Measurements from ENCODE around the gene NPLOC4. TPM values are rescaled to one million over a fixed set of nuclear protein-coding genes. Genes with fewer than 3 reads are reported as not detected.
A peak's percentile ranks its signal among the peaks of the same experiment; 100 is the strongest.

Gene NPLOC4
- total RNA-seq, 2 donors from 2014 or later = 43.8 to 63.0 TPM

GRCh38 chr17:81542431-81543338 lies 94.2 kb downstream of the NPLOC4 start:
- H3K4me1 ChIP-seq = peaks cover 17% of the 10 kb centered on the region
- ATAC-seq (no peak), DNase-seq (peak in 1 of 4 donors; percentile 5)
- intact Hi-C loops (cut with DNase I) = no loop called here
- no peak overlapping the region for H3K4me3 ChIP-seq
- H3K9me3 ChIP-seq = no peaks in the 10 kb centered on the region
- TF ChIP-seq CTCF (IDR thresholded peaks at IDR 0.05) = no peak
- TF ChIP-seq POLR2A (IDR thresholded peaks at IDR 0.05) = no peak
- peaks cover 6 to 8% of the 10 kb centered on the region in 2 donors for H3K36me3 ChIP-seq (replicated peaks in 1 of 2; ENCODE audit: insufficient read depth in 1 of 2, low read depth in 2 of 2)
- no peak overlapping the region for H3K27ac ChIP-seq
- H3K27me3 ChIP-seq = no peaks in the 10 kb centered on the region
- WGBS, 2 donors = 70 to 83% methylated on average over 2 to 15 of the region's 15 CpGs

- H3K27me3 ChIP-seq = no peaks in the 10 kb centered on the region
- no peaks in the 10 kb centered on the region for H3K9me3 ChIP-seq
- peaks cover 3 to 6% of the 10 kb centered on the region in 2 donors for H3K36me3 ChIP-seq (replicated peaks in 1 of 2; ENCODE audit: insufficient read depth in 1 of 2, low read depth in 2 of 2)
- H3K27ac ChIP-seq = no peak overlapping the region
- H3K4me3 ChIP-seq = no peak overlapping the region
- WGBS, 2 donors = 96 to 99% methylated on average over 14 of the region's 17 CpGs
- peaks cover 32% of the 10 kb centered on the region for H3K4me1 ChIP-seq
- no peak for ATAC-seq
- intact Hi-C loops (cut with DNase I) = no loop called here
- peak in 1 of 4 donors; percentile 5 for DNase-seq
- TF ChIP-seq CTCF (IDR thresholded peaks at IDR 0.05) (no peak), POLR2A (IDR thresholded peaks at IDR 0.05) (no peak)
Observed at GRCh38 chr17:81541123-81541522, 95.8 kb downstream of the NPLOC4 start.

GRCh38 chr17:81540676-81541027 lies 96.3 kb downstream of the NPLOC4 start:
- TF ChIP-seq POLR2A (IDR thresholded peaks at IDR 0.05) (no peak), CTCF (IDR thresholded peaks at IDR 0.05) (no peak)
- H3K4me1 ChIP-seq = peaks cover 36% of the 10 kb centered on the region
- H3K4me3 ChIP-seq = no peak overlapping the region
- H3K9me3 ChIP-seq = no peaks in the 10 kb centered on the region
- H3K36me3 ChIP-seq (replicated peaks in 1 of 2; ENCODE audit: insufficient read depth in 1 of 2, low read depth in 2 of 2) = peaks cover under 1 to 6% of the 10 kb centered on the region in 2 donors
- ATAC-seq (no peak), DNase-seq (peak in 2 of 4 donors; percentile 5 to 14)
- no peaks in the 10 kb centered on the region for H3K27me3 ChIP-seq
- intact Hi-C loops (cut with DNase I) = no loop called here
- H3K27ac ChIP-seq = no peak overlapping the region
- WGBS, 2 donors = 90% methylated on average over 5 to 13 of the region's 14 CpGs

GRCh38 chr17:81539961-81540675 lies 96.8 kb downstream of the NPLOC4 start:
- TF ChIP-seq POLR2A (IDR thresholded peaks at IDR 0.05) = no peak
- no peak for TF ChIP-seq CTCF (IDR thresholded peaks at IDR 0.05)
- H3K4me1 ChIP-seq = peaks cover 36% of the 10 kb centered on the region
- H3K4me3 ChIP-seq = no peak overlapping the region
- intact Hi-C loops (cut with DNase I) = no loop called here
- ATAC-seq (no peak), DNase-seq (peak in 2 of 4 donors; percentile 12 to 17)
- H3K9me3 ChIP-seq = no peaks in the 10 kb centered on the region
- no peak overlapping the region for H3K27ac ChIP-seq
- H3K27me3 ChIP-seq = no peaks in the 10 kb centered on the region
- H3K36me3 ChIP-seq (replicated peaks in 1 of 2; ENCODE audit: insufficient read depth in 1 of 2, low read depth in 2 of 2) = peaks cover 0 to 6% of the 10 kb centered on the region in 2 donors
- 95 to 97% methylated on average over 10 to 22 of the region's 28 CpGs for WGBS, 2 donors

All from body of pancreas (tissue), 4 donors.